HG02943 (cell line): ENCODE results near the gene KLF9.

ENCODE experiments used
- ATAC-seq: cut with Tn5 transposase; IDR thresholded peaks from one replicate; pipeline ENCODE4 v1.9.1; 2021; ENCODE audit warnings: mild to moderate bottlenecking, low read depth, moderate library complexity; ENCODE audit not compliant: unreplicated experiment

KLF9 gene

DNA sequence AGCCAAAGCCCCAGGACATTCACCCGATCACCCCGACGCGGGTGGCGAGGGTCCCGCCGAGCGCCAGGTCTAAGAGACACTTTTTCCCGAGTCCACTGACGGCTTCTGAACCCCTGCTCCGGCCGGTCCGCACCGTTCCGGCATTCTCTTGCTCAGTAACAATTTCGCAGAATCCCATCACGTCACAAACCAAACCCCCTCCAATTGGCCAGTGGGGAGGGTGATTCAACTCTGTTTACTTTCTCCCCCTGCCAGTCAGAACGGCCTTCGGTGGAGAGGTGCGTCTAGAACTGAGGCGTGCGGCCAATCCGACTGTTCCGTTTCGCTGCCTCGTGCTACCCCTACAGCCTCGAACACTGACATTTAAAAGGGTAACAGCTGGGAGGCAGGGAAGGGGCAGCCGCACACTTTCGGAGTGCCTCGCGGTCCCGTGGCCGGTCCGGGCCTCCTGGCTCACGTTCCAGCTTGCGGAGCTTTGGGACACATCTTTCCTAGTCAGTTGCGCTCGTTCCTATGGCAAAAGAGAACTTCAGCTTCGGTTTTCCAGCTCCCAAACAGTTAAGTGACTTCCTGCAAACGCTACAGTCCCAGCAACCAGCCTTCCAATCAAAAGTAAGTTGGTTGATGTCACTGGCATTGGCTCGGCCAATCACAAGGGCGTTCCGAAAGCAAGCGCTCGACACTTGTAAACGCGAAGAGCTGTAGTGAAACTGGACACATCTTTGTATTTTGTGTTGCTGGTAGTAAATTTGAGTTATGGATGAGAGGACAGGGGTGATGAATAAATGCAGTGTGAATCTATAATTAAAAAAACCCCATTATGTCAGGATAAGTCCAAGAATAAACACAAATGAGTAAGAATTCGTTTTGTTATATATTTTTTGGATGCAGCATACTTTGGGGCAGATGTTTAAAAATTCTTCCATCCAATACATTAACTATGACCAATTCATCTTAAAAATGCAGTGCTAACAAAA lies at the start of gene KLF9:
Gene KLF9 (minus strand): TSS at position 859 of the 977 bp plus-strand sequence. CDS start 1,294 bp downstream, outside the sequence.
- ATAC-seq: peak; percentile 71

DNA sequence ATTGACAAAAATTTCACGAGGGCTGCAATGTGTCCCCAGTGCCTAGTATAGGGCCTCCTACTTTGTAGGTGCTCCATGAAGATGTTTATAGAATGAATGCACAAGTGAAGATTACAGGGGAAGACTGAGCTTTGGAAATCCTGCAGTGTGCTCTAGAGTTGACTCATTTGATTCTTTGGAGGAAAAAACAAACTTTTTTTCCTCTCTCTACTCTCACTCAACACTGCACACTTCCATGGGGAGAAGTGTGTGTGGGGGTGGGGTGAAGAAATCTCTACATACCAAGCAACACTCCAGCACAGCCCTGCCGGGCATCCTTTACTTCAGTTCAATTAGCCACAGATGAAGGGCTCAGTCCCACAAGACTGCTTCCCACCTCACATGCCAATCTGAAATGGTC lies 49.4 kb upstream of the KLF9 start:
- no peak for ATAC-seq

DNA sequence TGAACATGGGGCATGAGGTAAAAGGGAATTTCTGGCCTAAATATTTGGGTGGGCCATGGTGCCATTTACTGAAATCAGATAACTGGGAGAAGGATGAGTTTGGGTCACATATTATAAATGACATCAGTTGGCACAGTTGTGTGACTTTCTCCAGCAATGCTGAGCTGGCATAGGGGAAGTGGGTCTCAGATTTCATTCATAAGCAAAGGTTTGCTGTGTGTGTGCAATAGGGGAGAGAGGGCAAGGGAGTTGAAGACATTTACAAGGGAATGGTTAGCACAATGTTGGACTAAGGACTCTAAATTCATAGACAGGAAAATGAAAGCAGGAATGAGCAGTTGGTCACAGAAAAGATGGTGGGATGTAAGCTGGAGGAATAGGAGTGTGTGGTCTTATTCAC lies 47.8 kb upstream of the KLF9 start:
- ATAC-seq: no peak

DNA sequence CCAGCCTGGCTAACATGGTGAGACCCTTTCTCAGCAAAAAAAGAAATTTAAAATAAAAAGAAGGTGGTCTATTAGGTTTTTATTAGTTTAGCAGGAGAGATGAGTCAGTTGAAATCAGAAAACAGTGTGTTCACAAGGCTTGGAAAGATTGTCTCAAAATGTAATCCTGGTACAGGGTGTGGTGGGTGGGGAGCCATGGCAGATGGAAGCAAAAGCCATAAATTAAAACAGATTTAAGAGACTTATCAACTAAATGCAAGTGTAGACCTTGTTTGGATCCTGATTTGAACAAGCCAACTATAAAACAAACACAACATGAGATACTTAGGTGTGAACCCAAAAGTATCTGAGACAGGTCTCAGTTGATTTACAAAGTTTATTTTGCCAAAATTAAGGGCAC lies 42.8 kb upstream of the KLF9 start:
- ATAC-seq: no peak

DNA sequence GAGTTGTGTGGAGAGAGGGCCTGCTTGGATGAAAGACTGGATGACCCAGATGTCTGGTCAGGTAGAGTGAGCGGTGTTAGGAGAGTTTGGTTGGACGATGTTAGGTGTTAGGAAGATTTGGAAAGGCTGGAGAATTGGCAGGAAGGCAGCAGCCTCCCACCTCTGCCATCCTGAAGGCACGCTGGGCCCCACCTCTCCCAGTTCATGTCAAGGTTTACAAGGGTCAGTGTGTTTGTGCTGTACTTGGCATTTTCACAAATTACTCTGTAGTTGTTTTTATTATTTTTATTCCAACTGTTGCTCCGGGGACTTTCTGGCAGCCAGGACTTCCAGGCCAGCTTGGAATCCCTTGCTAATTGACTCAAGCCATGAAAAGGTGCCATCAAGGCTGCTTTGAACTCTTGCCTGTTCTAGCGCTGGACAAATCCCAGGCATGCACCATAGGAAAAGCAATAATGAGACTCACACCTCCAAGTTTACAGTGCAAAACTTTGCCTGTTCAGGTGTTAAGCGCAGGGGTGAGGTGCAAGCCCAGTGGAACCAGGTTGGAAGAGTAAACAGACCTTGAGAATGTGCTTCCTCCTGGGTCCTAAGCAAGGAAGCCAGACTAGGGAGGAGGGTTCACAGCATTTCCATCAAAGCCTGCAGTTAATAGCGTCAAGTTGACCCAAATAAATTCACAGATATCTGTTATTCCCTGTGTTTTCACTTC lies 41.7 kb upstream of the KLF9 start:
- ATAC-seq: no peak

DNA sequence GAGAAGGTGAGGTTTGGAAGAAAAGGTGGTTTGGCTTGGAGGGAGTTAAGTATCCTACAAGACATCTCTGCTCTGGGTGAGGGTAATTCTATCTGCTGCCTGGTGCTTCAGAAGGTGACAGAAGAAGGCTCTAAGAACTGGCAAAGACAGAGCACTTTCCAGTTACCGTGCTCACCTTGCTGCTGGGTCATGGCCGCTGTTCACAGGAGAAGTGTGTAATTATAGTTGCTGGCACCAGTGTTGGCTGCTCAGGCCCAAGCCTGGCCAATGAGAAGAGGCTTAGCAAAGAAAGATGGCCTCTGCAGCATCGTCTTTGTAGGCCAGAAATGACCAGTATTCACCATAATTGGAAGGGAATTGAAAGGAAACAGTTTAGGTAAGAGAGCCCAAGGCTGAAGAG lies 37.9 kb upstream of the KLF9 start:
- ATAC-seq: no peak

DNA sequence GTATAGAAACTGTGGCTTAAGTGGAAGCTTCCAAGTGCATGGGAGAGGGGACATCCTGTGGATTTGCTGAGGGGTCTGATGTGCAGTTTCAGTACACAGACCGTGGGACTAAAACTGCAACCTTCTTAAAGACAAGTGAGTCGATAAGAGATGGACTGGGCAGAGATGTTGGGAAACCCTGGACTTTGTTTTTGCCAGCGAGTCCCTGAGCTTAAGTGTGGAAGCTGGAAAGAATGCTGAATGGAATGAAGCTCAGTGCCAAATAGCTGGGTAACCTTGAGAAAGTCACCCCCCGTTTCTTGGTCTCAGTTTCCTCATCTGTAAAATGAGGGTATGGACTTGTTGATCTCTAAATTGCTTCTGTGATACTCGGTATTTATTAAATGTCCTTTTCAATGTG lies 37.3 kb upstream of the KLF9 start:
- no peak for ATAC-seq

DNA sequence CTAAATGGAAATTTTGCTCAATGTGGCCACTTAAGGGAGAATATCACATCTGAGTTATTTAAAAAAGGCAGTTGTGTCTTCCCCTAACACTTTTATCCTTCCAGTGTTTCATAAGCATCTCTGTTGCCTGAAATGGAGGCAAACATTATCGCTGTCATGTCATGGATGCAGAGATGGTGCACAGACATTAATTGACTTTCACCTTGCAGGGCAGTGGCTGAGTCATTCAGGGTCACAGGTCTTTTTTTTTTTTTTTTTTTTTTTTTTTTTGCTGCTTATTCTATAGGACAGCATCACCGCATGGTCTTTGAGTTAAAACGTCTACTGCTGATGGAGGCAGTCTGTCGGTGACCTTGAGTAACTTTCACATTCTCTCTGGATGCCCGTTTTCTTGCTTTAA lies 36.3 kb upstream of the KLF9 start:
- ATAC-seq: no peak

DNA sequence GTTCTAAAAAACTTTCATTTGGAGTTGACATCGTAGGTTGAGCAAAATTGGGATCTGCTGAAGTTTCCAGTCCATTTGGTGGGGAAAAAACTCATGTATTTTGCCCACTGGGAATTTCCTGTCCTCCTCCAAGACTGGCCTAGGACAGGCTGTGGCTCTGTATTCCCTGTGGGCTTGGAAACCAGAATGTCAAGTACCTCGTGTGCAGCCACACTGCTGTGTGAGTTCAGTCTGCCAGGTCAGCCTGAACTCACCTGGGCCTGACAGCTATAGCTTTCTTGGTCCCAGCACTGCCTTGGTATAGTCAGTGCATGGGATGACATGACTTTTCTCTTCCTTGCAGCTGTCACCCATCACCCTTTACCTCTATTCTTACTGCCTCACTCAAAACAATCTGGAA lies 35.0 kb upstream of the KLF9 start:
- no peak for ATAC-seq

DNA sequence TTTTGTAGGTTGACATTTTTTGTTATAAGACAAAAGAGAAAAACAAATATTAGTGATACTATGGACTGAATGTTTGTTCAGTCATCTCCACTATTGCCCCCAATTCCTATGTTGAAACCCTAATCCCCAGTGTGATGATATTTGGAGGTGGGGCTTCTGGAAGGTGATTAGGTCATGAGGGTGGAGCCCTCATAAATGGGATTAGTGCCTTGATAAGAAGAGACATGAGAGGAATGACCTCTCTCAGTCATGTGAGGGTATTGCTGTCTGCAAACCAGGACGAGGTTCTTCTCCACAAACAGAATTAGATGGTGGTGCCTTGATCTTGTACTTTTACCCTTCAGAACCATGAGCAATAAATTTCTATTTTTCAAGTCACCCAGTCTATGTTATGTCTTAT lies 34.5 kb upstream of the KLF9 start:
- no peak for ATAC-seq

DNA sequence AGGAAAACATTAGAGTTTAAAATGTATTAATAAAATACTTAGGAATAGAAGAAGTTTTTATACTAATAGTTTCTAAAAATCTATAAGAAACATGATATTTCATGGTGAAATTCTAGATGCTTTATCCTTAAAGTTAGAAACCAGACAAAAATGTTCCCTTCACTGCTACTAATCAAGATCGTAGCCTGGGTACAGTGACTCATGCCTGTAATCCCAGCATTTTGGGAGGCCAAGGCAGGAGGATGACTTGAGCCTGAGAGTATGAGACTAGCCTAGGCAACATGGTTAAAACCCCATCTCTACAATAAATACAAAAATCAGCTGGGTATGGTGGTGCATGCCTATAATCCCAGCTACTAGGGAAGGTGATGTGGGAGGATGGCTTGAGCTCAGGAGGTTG lies 30.4 kb upstream of the KLF9 start:
- no peak for ATAC-seq

DNA sequence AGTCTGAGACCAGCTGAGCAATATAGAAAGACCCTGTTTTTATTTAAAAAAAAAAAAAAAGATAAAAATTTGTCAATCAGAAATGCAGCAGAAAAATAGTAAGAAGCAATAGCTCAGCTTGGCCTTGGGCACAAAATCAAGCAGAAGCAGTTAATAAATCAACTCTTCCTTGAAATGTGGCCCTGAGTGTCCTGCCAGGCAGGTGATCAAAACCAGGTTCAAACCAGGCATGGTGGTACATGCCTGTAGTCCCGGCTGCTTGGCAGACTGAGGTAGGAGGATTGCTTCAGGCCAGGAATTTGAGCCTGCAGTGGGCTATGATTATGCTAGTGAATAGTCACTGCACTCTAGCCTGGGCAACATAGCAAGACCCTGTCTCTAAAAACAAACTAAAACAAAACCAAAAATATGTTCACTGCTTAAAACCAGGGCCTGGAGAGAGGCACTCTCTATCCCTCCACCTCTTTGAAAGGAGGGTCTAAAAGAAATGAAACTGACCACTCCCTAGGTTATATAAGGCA lies 27.9 kb upstream of the KLF9 start:
- no peak for ATAC-seq

DNA sequence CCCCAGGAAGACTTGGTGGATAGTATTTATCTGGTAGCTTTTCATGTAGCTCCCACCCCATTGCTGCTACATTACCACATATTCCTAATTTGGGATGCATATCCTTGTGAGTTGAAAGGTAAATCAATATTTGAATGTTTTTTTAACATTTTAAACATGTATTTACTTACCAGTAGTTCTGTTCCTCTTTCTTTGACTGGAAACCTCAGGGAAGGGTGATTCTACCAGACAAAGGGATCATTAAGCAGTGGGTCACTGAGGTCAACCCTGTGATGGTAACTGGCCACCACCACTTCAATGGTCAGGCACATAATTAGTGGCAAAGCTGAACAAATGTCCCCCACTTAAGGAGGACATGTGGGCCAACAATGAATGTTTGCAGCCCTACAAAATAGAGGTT lies 27.2 kb upstream of the KLF9 start:
- no peak for ATAC-seq

DNA sequence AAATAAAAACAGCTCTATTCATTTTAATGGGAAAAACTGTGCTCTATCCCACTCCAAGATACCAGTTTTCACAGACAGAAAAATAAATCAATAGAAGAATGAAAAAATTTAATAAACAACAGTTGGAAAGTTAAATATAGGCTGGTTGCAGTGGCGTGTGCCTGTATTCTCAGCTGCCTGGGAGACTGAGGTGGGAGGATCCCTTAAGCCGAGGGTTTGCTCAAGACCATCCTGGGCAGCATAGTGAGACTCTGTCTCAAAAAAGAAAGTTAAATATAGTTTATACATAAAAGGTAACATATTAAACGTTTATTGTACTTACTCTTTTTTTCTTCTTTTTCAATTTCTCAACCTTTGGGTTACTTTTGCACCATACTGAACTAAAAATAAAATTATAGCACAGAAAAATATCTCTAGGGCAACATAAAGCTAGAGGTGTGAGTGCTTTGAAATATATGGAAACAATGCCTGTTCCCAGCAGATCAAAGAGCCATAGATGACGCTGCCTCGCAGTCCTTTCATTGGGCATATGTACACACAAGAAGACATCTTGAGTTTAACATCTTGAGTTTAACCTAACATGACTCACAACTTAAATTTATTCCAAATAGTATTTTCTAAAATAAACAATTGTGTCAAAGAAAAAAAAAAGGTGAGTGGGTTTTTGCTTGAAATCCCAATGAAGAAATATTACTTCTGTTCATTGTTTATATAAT lies 25.7 kb upstream of the KLF9 start:
- no peak for ATAC-seq

DNA sequence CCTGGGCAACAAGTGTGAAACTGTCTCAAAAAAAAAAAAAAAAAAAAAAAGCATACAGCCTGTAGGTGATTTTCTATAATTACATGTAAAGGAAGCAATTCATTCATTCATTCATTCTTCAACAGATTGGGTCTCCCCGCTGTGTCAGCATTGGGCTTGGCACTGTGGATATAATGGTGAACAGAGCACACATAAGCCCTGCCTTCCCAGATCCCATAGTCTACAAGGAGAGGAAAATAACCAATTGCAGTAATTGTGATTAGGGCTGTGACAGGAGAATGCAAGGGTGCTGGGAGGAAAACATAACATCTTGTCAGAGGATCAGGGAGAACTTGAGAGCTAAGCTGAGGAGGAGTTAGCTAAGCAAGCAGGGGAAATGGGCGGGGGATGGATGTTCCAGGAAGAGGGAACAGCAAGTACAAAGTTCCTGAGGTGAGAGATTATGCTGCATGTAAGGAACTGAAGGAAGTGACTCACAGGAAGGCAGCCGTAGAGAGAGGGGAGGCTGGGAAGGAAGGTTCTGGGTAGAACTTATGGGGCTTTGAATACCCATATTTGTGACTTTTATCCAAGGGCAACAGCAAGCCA lies 24.0 kb upstream of the KLF9 start:
- no peak for ATAC-seq

DNA sequence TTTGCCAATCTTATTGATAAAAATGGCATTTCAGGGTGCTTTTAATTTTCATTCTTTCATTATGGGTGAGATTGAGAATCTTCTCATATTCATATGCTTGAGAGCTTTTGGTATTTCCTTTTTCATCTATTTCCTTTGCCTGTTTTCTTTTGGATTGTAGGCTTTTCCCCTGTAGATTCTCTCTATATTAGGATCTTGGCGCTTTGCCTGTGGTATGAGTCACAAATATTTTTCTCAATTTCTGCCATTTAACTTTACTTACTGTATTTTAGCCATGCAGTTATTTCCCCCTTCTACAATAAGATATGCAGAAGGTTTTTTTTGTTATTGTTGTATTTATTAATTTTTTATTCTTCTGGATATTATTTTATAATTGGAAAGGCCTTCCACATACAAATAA lies 21.5 kb upstream of the KLF9 start:
- ATAC-seq: no peak

DNA sequence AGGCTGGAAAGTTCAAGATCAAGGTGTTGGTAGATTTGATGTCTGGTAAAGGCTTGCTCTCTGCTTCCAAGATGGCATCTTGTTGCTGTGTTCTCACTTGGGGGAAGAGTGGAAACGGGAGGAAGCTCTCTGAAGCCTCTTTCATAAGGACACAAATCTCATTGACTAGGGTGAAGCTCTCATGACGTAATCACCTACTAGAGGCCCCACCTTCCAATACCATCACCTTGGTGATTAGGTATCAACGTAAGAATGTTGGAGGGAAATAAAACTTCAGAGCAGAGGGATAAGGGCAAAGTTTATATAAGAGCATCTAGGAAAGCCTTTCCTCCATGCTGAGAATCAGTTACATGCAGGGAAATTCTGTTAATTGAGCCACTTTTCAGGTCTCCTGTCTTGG lies 15.4 kb upstream of the KLF9 start:
- ATAC-seq: no peak

DNA sequence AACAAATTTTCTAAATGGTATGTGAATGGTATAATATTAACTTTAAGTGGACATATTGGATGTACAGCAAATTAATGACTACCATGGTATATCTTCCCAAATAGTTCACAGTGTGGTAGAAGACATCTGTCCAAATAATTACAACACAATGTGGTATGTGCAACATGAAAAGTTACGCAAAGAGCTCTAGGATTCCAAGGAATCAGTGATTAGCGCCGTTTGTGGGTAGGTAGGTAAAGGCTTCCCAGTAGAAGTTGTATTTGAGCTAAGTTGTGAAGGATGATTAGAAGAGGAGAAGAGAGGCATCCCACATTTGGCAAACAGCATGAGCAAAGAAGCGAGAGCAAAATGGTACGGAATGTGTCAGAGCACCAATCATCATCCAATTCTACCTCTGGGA lies 14.3 kb upstream of the KLF9 start:
- no peak for ATAC-seq

DNA sequence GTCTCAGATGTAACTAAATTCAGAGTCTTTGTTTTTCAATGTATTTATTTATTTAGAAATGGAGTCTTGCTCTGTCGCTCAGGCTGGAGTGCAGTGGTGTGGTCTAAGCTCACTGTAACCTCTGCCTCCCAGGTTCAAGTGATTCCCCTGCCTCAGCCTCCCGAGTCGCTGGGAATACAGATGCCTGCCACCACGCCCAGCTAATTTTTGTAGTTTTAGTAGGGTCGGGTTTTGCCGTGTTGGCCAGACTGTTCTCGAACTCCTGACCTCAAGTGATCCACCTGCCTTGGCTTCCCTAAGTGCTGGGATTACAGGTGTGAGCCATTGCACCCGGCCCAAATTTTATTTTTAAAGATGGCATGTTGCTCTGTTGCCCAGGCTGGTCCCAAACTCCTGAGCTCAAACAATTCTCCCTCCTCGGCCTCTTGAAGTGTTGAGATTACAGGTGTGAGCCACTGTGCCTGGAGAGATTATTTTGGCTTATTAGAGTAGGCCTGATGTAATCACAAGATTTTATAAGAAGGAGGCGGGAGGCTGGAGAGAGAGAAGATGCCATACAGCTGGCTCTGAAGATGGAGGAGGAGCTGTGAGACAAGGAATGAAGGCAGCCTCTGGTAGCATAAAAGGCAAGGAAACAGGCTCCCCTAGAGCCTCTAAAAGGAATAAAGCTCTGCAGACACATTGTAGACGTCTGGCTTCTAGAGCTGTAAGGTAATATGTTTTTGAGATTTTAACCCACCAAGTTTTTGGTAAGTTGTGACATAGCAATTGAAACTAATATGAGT lies 12.9 kb upstream of the KLF9 start:
- no peak for ATAC-seq

DNA sequence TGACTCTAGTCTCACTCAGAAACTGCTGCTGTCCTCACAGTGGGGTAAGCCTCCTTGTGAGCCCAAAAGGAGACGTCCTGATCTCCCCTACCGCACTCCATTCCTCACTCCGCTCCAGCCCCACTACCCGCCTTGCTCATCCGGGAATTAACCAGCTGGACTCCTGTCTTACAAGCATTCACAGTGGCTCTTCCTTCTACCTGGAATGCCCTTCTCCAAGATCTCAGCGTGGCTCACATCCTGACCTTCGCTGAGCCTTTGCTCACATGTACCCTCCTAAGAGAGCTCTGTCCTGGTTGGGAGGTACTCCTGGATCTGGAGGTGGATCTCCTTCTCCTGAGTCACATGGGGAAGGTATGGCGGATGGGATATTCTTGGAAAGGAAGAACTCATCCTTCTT lies 10.7 kb upstream of the KLF9 start:
- ATAC-seq: no peak
